ENCODE results near the gene CASQ2. TPM values are rescaled to one million over a fixed set of nuclear protein-coding genes. Genes with fewer than 3 reads are reported as not detected.

Gene CASQ2
- total and polyA plus RNA-seq, 5 donors: 702 to 865 (median 753) TPM

- no peaks in the 10 kb centered on the region for H3K27me3 ChIP-seq (ENCODE audit: control insufficient read depth, insufficient read depth)
- intact Hi-C loops (cut with DNase I): loop anchor here in 2 of 4 donors (10.0 kb wide), 2 partner anchors 56 to 86 kb away; partner anchors contain the start of gene VANGL1 (in 1 of the 2)
- no peaks in the 10 kb centered on the region for H3K9me3 ChIP-seq (ENCODE audit: control insufficient read depth, low read length)
- no peak overlapping the region for H3K27ac ChIP-seq (ENCODE audit: low read length)
- no peak for DNase-seq
- 85% methylated on average over 3 of the region's 3 CpGs for WGBS
- no peak overlapping the region for H3K4me3 ChIP-seq (ENCODE audit: low read length)
- peaks cover 6% of the 10 kb centered on the region for H3K4me1 ChIP-seq (ENCODE audit: control insufficient read depth, insufficient read depth, low read length)
- ATAC-seq: no peak
Measured at GRCh38 chr1:115701090-115701489, 67.4 kb downstream of the CASQ2 start.

DNA sequence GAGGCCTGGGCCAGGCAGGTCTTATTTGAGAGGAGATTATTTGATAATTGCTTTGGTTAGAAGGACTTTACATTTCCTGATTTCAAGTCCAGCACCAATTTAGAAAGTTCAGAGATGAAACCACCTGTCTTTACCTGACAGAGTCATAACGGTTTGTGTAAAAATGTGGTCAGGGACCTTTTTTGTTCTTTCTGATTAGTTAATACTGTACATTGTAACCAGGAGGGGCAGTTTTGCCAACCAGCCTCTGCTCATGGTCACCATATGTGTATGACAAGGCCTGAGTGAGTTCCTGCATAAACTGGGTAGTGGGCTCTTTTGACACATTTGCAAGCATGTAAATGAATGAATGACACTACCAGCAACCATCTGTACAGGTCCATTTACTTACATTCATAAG, 70.9 kb downstream of the CASQ2 start:
- no peak overlapping the region for H3K4me3 ChIP-seq (ENCODE audit: low read length)
- no peaks in the 10 kb centered on the region for H3K9me3 ChIP-seq (ENCODE audit: control insufficient read depth, low read length)
- peaks cover 1% of the 10 kb centered on the region for H3K4me1 ChIP-seq (ENCODE audit: control insufficient read depth, insufficient read depth, low read length)
- H3K27ac ChIP-seq (ENCODE audit: low read length): no peak overlapping the region
- 91% methylated on average over 1 of the region's 1 CpG for WGBS
- ATAC-seq (no peak), DNase-seq (no peak)
- H3K27me3 ChIP-seq (ENCODE audit: control insufficient read depth, insufficient read depth): no peaks in the 10 kb centered on the region
- intact Hi-C loops (cut with DNase I): no loop called here

GRCh38 chr1:115694805-115695204, 73.7 kb downstream of the CASQ2 start:
- 90% methylated on average over 3 of the region's 3 CpGs for WGBS
- Histone ChIP-seq H3K4me1 (ENCODE audit: control insufficient read depth, insufficient read depth, low read length) (peaks cover 2% of the 10 kb centered on the region), H3K27ac (ENCODE audit: low read length) (no peak overlapping the region), H3K27me3 (ENCODE audit: control insufficient read depth, insufficient read depth) (no peaks in the 10 kb centered on the region), H3K4me3 (ENCODE audit: low read length) (no peak overlapping the region), H3K9me3 (ENCODE audit: control insufficient read depth, low read length) (no peaks in the 10 kb centered on the region)
- intact Hi-C loops (cut with DNase I): no loop called here
- no peak for ATAC-seq
- no peak for DNase-seq

DNA sequence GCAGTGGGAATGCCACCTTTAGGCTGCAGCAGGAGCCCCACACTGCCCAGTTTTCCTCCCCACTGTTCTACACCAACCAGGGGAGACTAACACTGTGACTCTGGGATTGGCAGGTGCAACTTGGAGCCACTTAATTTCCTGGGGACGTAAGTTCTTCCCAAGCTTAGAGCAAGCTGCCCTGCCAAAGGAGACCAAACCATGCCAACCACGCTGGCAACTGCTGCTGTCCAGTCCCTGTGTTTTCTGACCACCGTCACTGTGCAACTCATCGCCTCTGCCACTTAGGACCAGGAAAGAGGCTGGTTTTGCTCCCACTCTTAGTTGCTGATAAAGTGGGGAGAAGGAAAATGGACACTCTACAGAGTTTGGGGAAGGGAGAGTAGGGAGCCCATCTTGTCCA, 76.3 kb downstream of the CASQ2 start:
- no peaks in the 10 kb centered on the region for H3K27me3 ChIP-seq (ENCODE audit: control insufficient read depth, insufficient read depth)
- H3K9me3 ChIP-seq (ENCODE audit: control insufficient read depth, low read length): no peaks in the 10 kb centered on the region
- H3K4me1 ChIP-seq (ENCODE audit: control insufficient read depth, insufficient read depth, low read length): peaks cover 2% of the 10 kb centered on the region
- intact Hi-C loops (cut with DNase I): no loop called here
- 76% methylated on average over 4 of the region's 4 CpGs for WGBS
- H3K4me3 ChIP-seq (ENCODE audit: low read length): no peak overlapping the region
- ATAC-seq (peak; percentile 36 to 67), DNase-seq (no peak)
- no peak overlapping the region for H3K27ac ChIP-seq (ENCODE audit: low read length)

DNA sequence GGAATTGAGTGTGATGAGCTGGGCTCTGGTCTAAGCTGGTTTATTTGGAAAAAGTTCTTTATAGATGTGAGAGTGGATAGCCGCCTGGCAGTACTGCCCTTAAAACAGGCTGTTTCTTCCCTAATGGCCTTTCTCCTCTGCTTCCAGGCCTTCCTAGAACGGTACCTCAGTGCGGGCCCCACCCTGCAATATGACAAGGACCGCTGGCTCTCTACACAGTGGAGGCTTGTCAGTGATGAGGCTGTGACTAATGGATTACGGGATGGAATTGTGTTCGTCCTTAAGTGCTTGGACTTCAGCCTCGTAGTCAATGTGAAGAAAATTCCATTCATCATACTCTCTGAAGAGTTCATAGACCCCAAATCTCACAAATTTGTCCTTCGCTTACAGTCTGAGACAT, 77.5 kb downstream of the CASQ2 start:
- Histone ChIP-seq H3K4me3 (ENCODE audit: low read length) (no peak overlapping the region), H3K27me3 (ENCODE audit: control insufficient read depth, insufficient read depth) (no peaks in the 10 kb centered on the region), H3K27ac (ENCODE audit: low read length) (no peak overlapping the region), H3K9me3 (ENCODE audit: control insufficient read depth, low read length) (no peaks in the 10 kb centered on the region), H3K4me1 (ENCODE audit: control insufficient read depth, insufficient read depth, low read length) (peaks cover 2% of the 10 kb centered on the region)
- no peak for DNase-seq
- ATAC-seq: no peak
- WGBS: 92% methylated on average over 8 of the region's 8 CpGs
- intact Hi-C loops (cut with DNase I): no loop called here

DNA sequence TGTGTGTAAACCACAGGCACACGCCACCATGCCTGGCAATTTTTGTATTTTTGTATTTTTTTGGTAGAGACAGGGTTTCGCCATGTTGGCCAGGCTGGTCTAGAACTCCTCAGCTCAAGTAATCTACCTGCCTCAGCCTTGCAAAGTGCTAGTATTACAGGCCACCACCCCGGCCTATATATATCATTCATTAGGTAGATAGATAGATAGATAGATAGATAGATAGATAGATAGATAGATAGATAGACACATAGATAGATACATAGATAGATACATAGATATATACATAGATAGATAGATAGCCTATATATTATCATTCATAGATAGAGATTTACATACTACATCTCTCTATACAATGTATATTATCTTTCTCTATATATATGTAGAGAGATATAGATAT, 80.8 kb downstream of the CASQ2 start:
- WGBS: 91% methylated on average over 3 of the region's 3 CpGs
- DNase-seq: no peak

GRCh38 chr1:115685029-115685705, 83.3 kb downstream of the CASQ2 start:
- no peak overlapping the region for H3K27ac ChIP-seq (ENCODE audit: low read length)
- H3K4me1 ChIP-seq (ENCODE audit: control insufficient read depth, insufficient read depth, low read length): no peaks in the 10 kb centered on the region
- ATAC-seq (peak in 1 of 2 donors; percentile 27), DNase-seq (no peak)
- intact Hi-C loops (cut with DNase I): no loop called here
- H3K27me3 ChIP-seq (ENCODE audit: control insufficient read depth, insufficient read depth): no peaks in the 10 kb centered on the region
- H3K4me3 ChIP-seq (ENCODE audit: low read length): no peak overlapping the region
- no peaks in the 10 kb centered on the region for H3K9me3 ChIP-seq (ENCODE audit: control insufficient read depth, low read length)
- 93% methylated on average over 14 of the region's 14 CpGs for WGBS

More for the DNA sequence above, 80.8 kb downstream of the CASQ2 start:
- Histone ChIP-seq H3K27me3 (ENCODE audit: control insufficient read depth, insufficient read depth) (no peaks in the 10 kb centered on the region), H3K4me1 (ENCODE audit: control insufficient read depth, insufficient read depth, low read length) (peaks cover 2% of the 10 kb centered on the region), H3K9me3 (ENCODE audit: control insufficient read depth, low read length) (no peaks in the 10 kb centered on the region), H3K4me3 (ENCODE audit: low read length) (no peak overlapping the region), H3K27ac (ENCODE audit: low read length) (no peak overlapping the region)
- intact Hi-C loops (cut with DNase I): no loop called here
- no peak for ATAC-seq

- intact Hi-C loops (cut with DNase I): no loop called here
- ATAC-seq: no peak
- 96% methylated on average over 4 of the region's 4 CpGs for WGBS
Measured at GRCh38 chr1:115682792-115683191, 85.7 kb downstream of the CASQ2 start.

DNA sequence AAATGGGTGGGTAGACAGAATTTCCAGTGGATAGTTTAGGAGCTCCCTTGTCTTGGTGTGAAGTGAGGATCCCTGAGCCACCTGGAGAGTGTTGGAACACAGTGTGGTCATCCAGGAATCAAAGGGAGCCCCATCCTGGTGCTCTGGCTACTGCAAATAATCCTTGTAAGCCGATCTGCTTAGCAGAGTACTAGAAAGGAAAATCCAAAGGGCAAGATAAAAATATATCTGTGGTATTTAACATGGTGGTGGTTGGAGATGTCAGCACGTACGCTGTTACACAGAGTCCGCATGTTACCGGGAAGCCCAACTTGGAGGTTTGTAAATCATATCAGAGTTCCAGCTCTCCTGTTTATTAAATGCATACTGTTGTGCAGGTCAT, 87.8 kb downstream of the CASQ2 start:
- Histone ChIP-seq H3K27me3 (ENCODE audit: control insufficient read depth, insufficient read depth) (no peaks in the 10 kb centered on the region), H3K4me1 (ENCODE audit: control insufficient read depth, insufficient read depth, low read length) (peaks cover 5% of the 10 kb centered on the region), H3K4me3 (ENCODE audit: low read length) (no peak overlapping the region), H3K9me3 (ENCODE audit: control insufficient read depth, low read length) (no peaks in the 10 kb centered on the region), H3K27ac (ENCODE audit: low read length) (peak overlapping the region; percentile 79)
- DNase-seq (no peak), ATAC-seq (peak; percentile 48 to 67)
- 72% methylated on average over 5 of the region's 5 CpGs for WGBS
- intact Hi-C loops (cut with DNase I): no loop called here

More at GRCh38 chr1:115682792-115683191, 85.7 kb downstream of the CASQ2 start:
- H3K27ac ChIP-seq (ENCODE audit: low read length): no peak overlapping the region
- H3K27me3 ChIP-seq (ENCODE audit: control insufficient read depth, insufficient read depth): no peaks in the 10 kb centered on the region
- H3K9me3 ChIP-seq (ENCODE audit: control insufficient read depth, low read length): no peaks in the 10 kb centered on the region
- H3K4me3 ChIP-seq (ENCODE audit: low read length): no peak overlapping the region
- H3K4me1 ChIP-seq (ENCODE audit: control insufficient read depth, insufficient read depth, low read length): peaks cover 3% of the 10 kb centered on the region
- DNase-seq: no peak

GRCh38 chr1:115679141-115679611, 89.3 kb downstream of the CASQ2 start:
- ATAC-seq: peak; percentile 83 to 84
- no peaks in the 10 kb centered on the region for H3K27me3 ChIP-seq (ENCODE audit: control insufficient read depth, insufficient read depth)
- no peaks in the 10 kb centered on the region for H3K9me3 ChIP-seq (ENCODE audit: control insufficient read depth, low read length)
- H3K4me1 ChIP-seq (ENCODE audit: control insufficient read depth, insufficient read depth, low read length): peaks cover 5% of the 10 kb centered on the region
- intact Hi-C loops (cut with DNase I): no loop called here
- DNase-seq: peak; percentile 56 to 77 (median 72)
- 53% methylated on average over 8 of the region's 8 CpGs for WGBS
- no peak overlapping the region for H3K4me3 ChIP-seq (ENCODE audit: low read length)
- H3K27ac ChIP-seq (ENCODE audit: low read length): peak overlapping the region; percentile 14

- DNase-seq: no peak
- 77% methylated on average over 5 of the region's 5 CpGs for WGBS
- H3K4me1 ChIP-seq (ENCODE audit: control insufficient read depth, insufficient read depth, low read length): peaks cover 7% of the 10 kb centered on the region
Measured at GRCh38 chr1:115678141-115678540, 90.4 kb downstream of the CASQ2 start.

More at GRCh38 chr1:115678141-115678540, 90.4 kb downstream of the CASQ2 start:
- ATAC-seq: no peak
- Histone ChIP-seq H3K4me3 (ENCODE audit: low read length) (no peak overlapping the region), H3K27me3 (ENCODE audit: control insufficient read depth, insufficient read depth) (no peaks in the 10 kb centered on the region), H3K27ac (ENCODE audit: low read length) (no peak overlapping the region), H3K9me3 (ENCODE audit: control insufficient read depth, low read length) (no peaks in the 10 kb centered on the region)
- intact Hi-C loops (cut with DNase I): no loop called here
